ENCODE data around the gene LINC00237.

LINC00237 gene

GRCh38 chr20:21087862-21088540, 18.2 kb downstream of the LINC00237 start:
- Histone ChIP-seq H3K27me3 (ENCODE audit: insufficient read depth, low read depth) (no peaks in the 10 kb centered on the region), H3K9ac (no peak overlapping the region), H3K27ac (no peak overlapping the region), H3K4me2 (no peak overlapping the region), H4K20me1 (ENCODE audit: insufficient read depth) (no peaks in the 10 kb centered on the region), H3K79me2 (ENCODE audit: insufficient read depth, low read depth) (no peaks in the 10 kb centered on the region), H3K36me3 (ENCODE audit: insufficient read depth) (no peaks in the 10 kb centered on the region), H3K4me3 (IDR thresholded peaks at IDR 0.05; ENCODE audit: insufficient read depth, low read depth, low read length) (no peak overlapping the region), H2AFZ (ENCODE audit: low read depth) (no peak overlapping the region), H3K4me1 (ENCODE audit: low read depth, poor library complexity, severe bottlenecking) (no peaks in the 10 kb centered on the region)
- TF ChIP-seq CTCF (conservative IDR thresholded peaks at IDR 0.05; ENCODE audit: low read depth, low read length): no peak

DNA sequence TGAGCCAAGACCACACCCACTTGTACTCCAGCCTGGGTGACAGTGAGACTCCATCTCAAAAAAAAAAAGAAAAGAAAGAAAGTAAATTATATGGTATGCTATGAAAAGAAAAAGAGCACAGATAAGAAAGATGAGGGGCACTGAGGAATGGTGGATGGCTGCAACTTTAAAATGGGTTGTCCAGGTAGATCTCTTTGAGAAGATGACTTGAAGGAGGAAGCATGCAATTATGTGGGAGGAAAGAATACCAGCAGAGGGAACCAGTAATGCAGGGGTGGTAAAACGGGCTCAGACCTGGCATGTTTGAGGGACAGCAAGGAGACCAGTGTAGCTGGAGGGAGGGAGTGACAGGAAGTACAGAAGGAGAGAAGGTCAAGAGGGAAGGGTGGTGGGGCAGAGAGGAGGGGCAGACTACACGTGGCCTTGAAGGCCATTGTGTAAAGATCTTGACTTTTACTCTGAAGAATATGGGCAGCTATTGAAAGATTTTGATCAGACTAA, 22.3 kb downstream of the LINC00237 start:
- no peaks in the 10 kb centered on the region for H4K20me1 ChIP-seq (ENCODE audit: insufficient read depth)
- H2AFZ ChIP-seq (ENCODE audit: low read depth): no peak overlapping the region
- TF ChIP-seq CTCF (conservative IDR thresholded peaks at IDR 0.05; ENCODE audit: low read depth, low read length): no peak
- H3K4me3 ChIP-seq (IDR thresholded peaks at IDR 0.05; ENCODE audit: insufficient read depth, low read depth, low read length): no peak overlapping the region
- H3K27me3 ChIP-seq (ENCODE audit: insufficient read depth, low read depth): no peaks in the 10 kb centered on the region
- no peaks in the 10 kb centered on the region for H3K79me2 ChIP-seq (ENCODE audit: insufficient read depth, low read depth)
- no peak overlapping the region for H3K27ac ChIP-seq
- no peaks in the 10 kb centered on the region for H3K4me1 ChIP-seq (ENCODE audit: low read depth, poor library complexity, severe bottlenecking)
- H3K4me2 ChIP-seq: no peak overlapping the region
- no peak overlapping the region for H3K9ac ChIP-seq
- no peaks in the 10 kb centered on the region for H3K36me3 ChIP-seq (ENCODE audit: insufficient read depth)

DNA sequence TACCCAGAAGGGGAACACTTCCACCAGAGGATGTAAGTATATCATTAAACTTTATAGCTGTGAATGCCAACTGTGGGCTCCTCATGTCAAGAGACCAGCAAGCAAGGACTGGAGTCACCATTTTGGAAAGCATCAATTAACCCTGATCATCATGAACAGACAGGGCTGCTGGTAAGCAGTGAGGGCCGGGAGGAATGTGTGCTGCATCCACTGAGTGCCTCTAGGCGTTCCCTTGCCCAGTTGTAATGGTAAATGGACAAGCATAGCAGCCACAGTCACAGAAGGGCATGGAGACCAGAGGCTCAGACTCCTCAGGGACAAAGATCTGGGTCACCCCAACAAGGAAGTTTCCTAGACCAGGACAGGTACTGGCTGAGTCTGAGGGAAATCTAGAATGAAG, 23.6 kb downstream of the LINC00237 start:
- Histone ChIP-seq H3K79me2 (ENCODE audit: insufficient read depth, low read depth) (no peaks in the 10 kb centered on the region), H3K36me3 (ENCODE audit: insufficient read depth) (no peaks in the 10 kb centered on the region), H3K27ac (no peak overlapping the region), H3K4me2 (no peak overlapping the region), H4K20me1 (ENCODE audit: insufficient read depth) (no peaks in the 10 kb centered on the region), H3K4me1 (ENCODE audit: low read depth, poor library complexity, severe bottlenecking) (no peaks in the 10 kb centered on the region), H3K4me3 (IDR thresholded peaks at IDR 0.05; ENCODE audit: insufficient read depth, low read depth, low read length) (no peak overlapping the region), H2AFZ (ENCODE audit: low read depth) (no peak overlapping the region), H3K27me3 (ENCODE audit: insufficient read depth, low read depth) (no peaks in the 10 kb centered on the region), H3K9ac (no peak overlapping the region)
- TF ChIP-seq CTCF (conservative IDR thresholded peaks at IDR 0.05; ENCODE audit: low read depth, low read length): no peak

- no peak for TF ChIP-seq CTCF (conservative IDR thresholded peaks at IDR 0.05; ENCODE audit: low read depth, low read length)
- Histone ChIP-seq H3K4me2 (no peak overlapping the region), H3K4me1 (ENCODE audit: low read depth, poor library complexity, severe bottlenecking) (no peaks in the 10 kb centered on the region), H3K9ac (no peak overlapping the region), H3K36me3 (ENCODE audit: insufficient read depth) (no peaks in the 10 kb centered on the region), H3K27ac (no peak overlapping the region), H3K4me3 (IDR thresholded peaks at IDR 0.05; ENCODE audit: insufficient read depth, low read depth, low read length) (no peak overlapping the region), H4K20me1 (ENCODE audit: insufficient read depth) (no peaks in the 10 kb centered on the region), H3K27me3 (ENCODE audit: insufficient read depth, low read depth) (no peaks in the 10 kb centered on the region), H3K79me2 (ENCODE audit: insufficient read depth, low read depth) (no peaks in the 10 kb centered on the region), H2AFZ (ENCODE audit: low read depth) (no peak overlapping the region)
Measured at GRCh38 chr20:21077809-21078345, 28.3 kb downstream of the LINC00237 start.
